GM23248 (cell line): ENCODE results near the gene RESP18. TPM values are rescaled to one million over a fixed set of nuclear protein-coding genes. Genes with fewer than 3 reads are reported as not detected.
A peak's percentile ranks its signal among the peaks of the same experiment; 100 is the strongest.

Source experiments
- DNase-seq: peaks from one replicate; pipeline ENCODE4 v3.0.0-alpha.2; 2015
- H2AFZ ChIP-seq: fragments of 200-600 bp; sonication (generic); 2 replicates; pipeline ENCODE4 v1.6.1; 2016; ENCODE audit warnings: antibody characterized with exemption
- H3F3A ChIP-seq: fragments of 200-600 bp; sonication (generic); 2 replicates; pipeline ENCODE4 v1.6.1; 2016; ENCODE audit warnings: mild to moderate bottlenecking, antibody characterized with exemption, mixed run types; ENCODE audit not compliant: insufficient read depth
- H3K27ac ChIP-seq: fragments of 200-600 bp; sonication (generic); 2 replicates; pipeline ENCODE4 v1.5.1; 2016; ENCODE audit warnings: mild to moderate bottlenecking
- H3K27me3 ChIP-seq: fragments of 200-600 bp; sonication (generic); replicated peaks from 2 replicates; pipeline ENCODE4 v1.6.1; 2016; ENCODE audit warnings: mild to moderate bottlenecking; ENCODE audit not compliant: insufficient read depth
- H3K36me3 ChIP-seq: fragments of 200-600 bp; sonication (generic); 2 replicates; pipeline ENCODE4 v1.6.1; 2016; ENCODE audit warnings: low read depth, mild to moderate bottlenecking
- H3K4me1 ChIP-seq: fragments of 200-600 bp; sonication (generic); 2 replicates; pipeline ENCODE4 v1.6.1; 2016; ENCODE audit warnings: mild to moderate bottlenecking; ENCODE audit not compliant: insufficient read depth
- H3K4me2 ChIP-seq: fragments of 200-600 bp; sonication (generic); one replicate; pipeline ENCODE4 v1.6.1; 2016; ENCODE audit warnings: mild to moderate bottlenecking; ENCODE audit not compliant: unreplicated experiment
- H3K4me3 ChIP-seq: fragments of 200-600 bp; sonication (generic); 2 replicates; pipeline ENCODE4 v1.5.1; 2016; ENCODE audit warnings: mild to moderate bottlenecking
- H3K79me2 ChIP-seq: fragments of 200-600 bp; sonication (generic); 2 replicates; pipeline ENCODE4 v1.6.1; 2016; ENCODE audit warnings: mild to moderate bottlenecking; ENCODE audit not compliant: insufficient read depth
- H3K9ac ChIP-seq: fragments of 200-600 bp; sonication (generic); 2 replicates; pipeline ENCODE4 v1.6.1; 2016; ENCODE audit warnings: mild to moderate bottlenecking
- H3K9me2 ChIP-seq: fragments of 200-600 bp; sonication (generic); 2 replicates; pipeline ENCODE4 v1.6.1; 2016; ENCODE audit warnings: mixed run types, mild to moderate bottlenecking, moderate library complexity; ENCODE audit not compliant: insufficient read depth
- H3K9me3 ChIP-seq: fragments of 200-600 bp; sonication (generic); one replicate; pipeline ENCODE4 v1.6.1; 2017; ENCODE audit warnings: low read depth
- H4K20me1 ChIP-seq: fragments of 200-600 bp; sonication (generic); 2 replicates; pipeline ENCODE4 v1.6.0; 2016; ENCODE audit not compliant: insufficient read depth
- EZH2 ChIP-seq: fragments of 200-600 bp; sonication (generic); IDR thresholded peaks from 2 replicates; pipeline ENCODE4 v1.6.1; 2018; ENCODE audit warnings: antibody characterized with exemption, mild to moderate bottlenecking; ENCODE audit not compliant: insufficient read depth, poor library complexity, severe bottlenecking
- EZH2phosphoT487 ChIP-seq: fragments of 200-600 bp; sonication (generic); IDR thresholded peaks from 2 replicates; pipeline ENCODE4 v1.6.1; 2018; ENCODE audit warnings: antibody characterized with exemption, moderate library complexity, mild to moderate bottlenecking, low read depth; ENCODE audit not compliant: insufficient read depth
- WGBS, 2 experiments: methylation state at CpG; one replicate each; pipeline ENCODE4 v1.1.6; 2015 to 2017; ENCODE audit warnings: low lambda C conversion rate in 2 of 2, low coverage in 1 of 2; ENCODE audit errors: missing lambda C conversion rate in 2 of 2; 5-methylcytosine and 5-hydroxymethylcytosine counted together
- in situ Hi-C: fragments of 300-500 bp; cut with MboI; formaldehyde crosslinking; loops from 2 replicates; pipeline ENCODE4 v1.15.0; 2020
- polyA plus RNA-seq: library from polyadenylated mRNA; unstranded; fragments of >200 nt; fragmentation: Nextera tagmentation; extraction: Ambion mirVana; gene quantifications from 2 replicates; pipeline ENCODE4 v1.2.1, GENCODE V29; 2016
- total RNA-seq: library from RNA; depleted of rRNA; stranded (reverse); fragments of >200 nt; shearing (Covaris generic); gene quantifications from 2 replicates; pipeline ENCODE4 v1.2.3, GENCODE V29; 2014

The RESP18 gene
- total and polyA plus RNA-seq, 2 experiments from 2014 or later = not detected

- in situ Hi-C loops = no loop called here
- no peak for TF ChIP-seq EZH2
- no peak for TF ChIP-seq EZH2phosphoT487
- WGBS, 2 experiments = 78 to 79% methylated on average over 14 of the region's 14 CpGs
Measured at GRCh38 chr2:219297766-219298456, 34.6 kb downstream of the RESP18 start.

DNA sequence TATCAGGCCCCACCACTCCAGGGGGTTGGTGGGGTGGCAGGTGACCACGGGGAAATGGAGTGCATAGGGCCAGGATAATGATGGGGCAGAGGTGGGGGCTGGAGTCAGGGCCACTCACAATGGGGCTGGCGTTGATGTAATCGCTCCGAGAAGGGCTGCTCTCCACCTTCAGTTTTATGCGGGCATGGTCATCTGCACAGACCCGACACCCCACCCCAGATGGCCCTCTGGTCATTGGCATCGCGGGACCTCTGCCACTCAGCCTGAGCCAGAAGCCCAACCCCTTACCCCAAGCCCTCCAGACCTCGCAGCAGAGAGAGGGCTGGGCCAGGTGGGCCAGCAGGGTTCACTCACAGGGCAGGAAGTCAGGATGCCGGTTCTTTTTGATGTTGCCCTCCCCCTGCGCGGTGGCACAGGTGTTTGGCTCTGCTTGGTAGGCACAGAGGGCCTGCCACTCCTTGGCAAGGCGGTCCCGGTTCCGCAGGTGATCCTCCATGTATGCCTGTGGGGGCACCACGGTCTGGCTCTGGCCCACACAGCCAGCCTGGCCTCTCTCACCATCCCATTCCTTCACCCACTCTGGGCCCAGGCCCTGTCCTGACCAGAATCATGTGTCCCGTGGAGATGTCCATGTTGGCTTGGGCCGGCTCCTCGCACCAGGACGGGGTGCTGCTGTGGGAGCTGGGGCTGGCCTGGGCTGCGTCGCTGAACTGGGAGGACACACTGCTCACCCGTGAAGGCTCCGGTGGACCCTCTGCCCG, 35.7 kb downstream of the RESP18 start:
- H3K36me3 ChIP-seq = no peaks in the 10 kb centered on the region
- H3K79me2 ChIP-seq = no peaks in the 10 kb centered on the region
- 87% methylated on average over 24 to 25 of the region's 25 CpGs for WGBS, 2 experiments
- H3K4me1 ChIP-seq = no peaks in the 10 kb centered on the region
- DNase-seq = no peak
- no peak overlapping the region for H3K9ac ChIP-seq
- no peak overlapping the region for H3K4me2 ChIP-seq
- H3F3A ChIP-seq = no peaks in the 10 kb centered on the region
- H3K9me2 ChIP-seq = no peaks in the 10 kb centered on the region
- H3K27ac ChIP-seq = no peak overlapping the region
- in situ Hi-C loops = no loop called here
- no peak overlapping the region for H3K4me3 ChIP-seq
- H4K20me1 ChIP-seq = no peaks in the 10 kb centered on the region
- TF ChIP-seq EZH2phosphoT487 (no peak), EZH2 (no peak)
- no peaks in the 10 kb centered on the region for H3K27me3 ChIP-seq
- no peaks in the 10 kb centered on the region for H3K9me3 ChIP-seq
- H2AFZ ChIP-seq = no peak overlapping the region

More at GRCh38 chr2:219297766-219298456, 34.6 kb downstream of the RESP18 start:
- Histone ChIP-seq H3K9ac (no peak overlapping the region), H2AFZ (no peak overlapping the region), H3K9me3 (no peaks in the 10 kb centered on the region), H3K36me3 (no peaks in the 10 kb centered on the region), H3K79me2 (no peaks in the 10 kb centered on the region), H3K4me1 (no peaks in the 10 kb centered on the region), H3K27me3 (no peaks in the 10 kb centered on the region), H3K27ac (no peak overlapping the region), H3K9me2 (no peaks in the 10 kb centered on the region), H3K4me3 (no peak overlapping the region), H3F3A (no peaks in the 10 kb centered on the region), H4K20me1 (no peaks in the 10 kb centered on the region), H3K4me2 (no peak overlapping the region)
- DNase-seq = peak; percentile 43

DNA sequence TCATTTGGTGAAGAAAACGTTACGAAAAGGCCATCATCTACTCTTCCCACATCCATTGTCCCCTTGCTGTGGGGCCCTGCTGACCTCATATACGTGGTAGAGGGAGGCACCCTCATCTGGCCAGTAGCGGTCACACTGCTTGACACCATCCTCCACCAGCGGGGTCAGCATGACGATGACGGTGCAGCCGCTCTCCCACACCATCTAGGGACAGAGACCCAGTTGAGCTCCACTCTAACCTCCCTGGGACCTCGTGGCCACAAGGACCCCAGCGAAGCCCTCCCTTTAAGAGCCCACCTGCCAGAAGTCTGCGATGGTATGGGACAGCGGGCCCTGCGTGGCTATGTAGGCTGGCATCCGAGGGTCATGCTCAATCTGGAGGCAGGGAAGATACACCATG, 36.4 kb downstream of the RESP18 start:
- Histone ChIP-seq H3K4me1 (no peaks in the 10 kb centered on the region), H3K27ac (no peak overlapping the region), H3F3A (no peaks in the 10 kb centered on the region), H3K36me3 (no peaks in the 10 kb centered on the region), H3K9ac (no peak overlapping the region), H4K20me1 (no peaks in the 10 kb centered on the region), H3K4me2 (no peak overlapping the region), H3K9me2 (no peaks in the 10 kb centered on the region), H2AFZ (no peak overlapping the region), H3K79me2 (no peaks in the 10 kb centered on the region), H3K4me3 (no peak overlapping the region), H3K9me3 (no peaks in the 10 kb centered on the region), H3K27me3 (no peaks in the 10 kb centered on the region)
- in situ Hi-C loops = no loop called here
- TF ChIP-seq EZH2phosphoT487 (no peak), EZH2 (no peak)
- 82 to 83% methylated on average over 14 of the region's 14 CpGs for WGBS, 2 experiments
- no peak for DNase-seq

DNA sequence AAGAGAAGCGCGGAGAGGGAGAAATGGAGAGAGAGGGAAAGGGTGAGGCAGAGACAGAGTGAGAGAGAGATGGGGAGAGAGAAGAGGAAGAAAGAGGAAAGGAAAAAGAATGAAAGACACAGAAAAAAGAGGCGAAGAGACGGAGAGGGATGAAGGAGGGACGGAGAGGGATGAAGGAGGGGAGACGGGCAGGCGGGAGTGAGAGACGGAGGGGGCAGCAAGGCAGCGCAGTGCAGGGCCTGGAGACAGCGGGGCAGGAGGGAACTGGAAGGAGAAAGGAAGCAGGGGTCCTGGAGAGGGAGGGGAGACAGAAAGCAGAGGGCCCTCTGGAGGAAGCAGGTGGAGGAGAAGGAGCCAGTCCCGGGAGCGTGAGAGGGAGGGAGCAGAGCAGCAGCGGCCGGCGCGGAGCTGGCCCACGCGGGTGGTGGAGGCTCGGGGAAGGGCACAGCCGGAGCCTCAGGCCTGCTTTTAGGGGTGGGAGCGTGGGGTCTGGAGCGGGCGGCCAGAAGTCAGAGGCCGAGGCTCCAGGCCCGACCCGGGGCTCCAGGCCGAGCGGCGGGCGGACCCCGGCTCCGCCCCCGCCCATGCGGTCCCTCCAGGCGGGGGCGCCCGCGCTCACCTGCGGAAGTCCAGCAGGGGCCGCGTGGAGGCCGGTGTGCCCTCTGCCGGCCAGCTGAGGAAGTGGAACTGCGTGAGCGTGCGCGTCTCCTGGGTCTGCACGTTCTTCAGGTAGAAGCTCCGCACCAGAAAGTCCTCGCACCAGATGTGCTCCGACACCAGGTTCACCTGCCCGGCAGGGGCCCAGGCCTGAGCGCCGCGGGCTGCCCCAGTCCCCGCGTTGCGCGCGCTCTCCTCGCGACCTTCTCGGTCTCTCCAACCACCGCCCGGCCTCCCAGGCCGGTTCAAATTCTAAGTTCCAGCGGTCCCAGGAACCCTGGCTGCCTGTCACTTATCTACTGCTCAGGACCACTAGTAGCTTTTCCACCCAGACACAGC, 37.9 kb downstream of the RESP18 start:
- Histone ChIP-seq H4K20me1 (no peaks in the 10 kb centered on the region), H3K4me1 (0 out of 2 replicates have a peak, but pooled peaks cover 3% of the 10 kb centered on the region), H3F3A (no peaks in the 10 kb centered on the region), H3K4me3 (peak overlapping the region; percentile 71), H3K36me3 (no peaks in the 10 kb centered on the region), H3K9ac (peak overlapping the region; percentile 64), H3K9me2 (no peaks in the 10 kb centered on the region), H3K9me3 (no peaks in the 10 kb centered on the region), H3K27me3 (no peaks in the 10 kb centered on the region), H3K79me2 (no peaks in the 10 kb centered on the region), H3K27ac (no peak overlapping the region), H3K4me2 (peak overlapping the region; percentile 76), H2AFZ (peak overlapping the region; percentile 89)
- 14 to 17% methylated on average over 43 to 47 of the region's 67 CpGs for WGBS, 2 experiments
- in situ Hi-C loops = no loop called here
- TF ChIP-seq EZH2 (no peak), EZH2phosphoT487 (no peak)
- DNase-seq = peak; percentile 87
